EL (cell line): ENCODE measurements around the gene PCED1B.
A peak's percentile ranks its signal among the peaks of the same experiment; 100 is the strongest.
"Not testable (repeated sequence)": the region's sequence is repeated elsewhere in the genome, so short reads cannot be mapped to it uniquely, and the experiment has no call there.

Experiments
- DNase-seq: peaks from one replicate; pipeline ENCODE4 v3.0.0-alpha.2; 2016

PCED1B gene

GRCh38 chr12:47095446-47096236, 16.2 kb downstream of the PCED1B start:
- peak; percentile 91 for DNase-seq

- peak; percentile 41 for DNase-seq
Observed at GRCh38 chr12:47097276-47097896, 18.0 kb downstream of the PCED1B start.

DNA sequence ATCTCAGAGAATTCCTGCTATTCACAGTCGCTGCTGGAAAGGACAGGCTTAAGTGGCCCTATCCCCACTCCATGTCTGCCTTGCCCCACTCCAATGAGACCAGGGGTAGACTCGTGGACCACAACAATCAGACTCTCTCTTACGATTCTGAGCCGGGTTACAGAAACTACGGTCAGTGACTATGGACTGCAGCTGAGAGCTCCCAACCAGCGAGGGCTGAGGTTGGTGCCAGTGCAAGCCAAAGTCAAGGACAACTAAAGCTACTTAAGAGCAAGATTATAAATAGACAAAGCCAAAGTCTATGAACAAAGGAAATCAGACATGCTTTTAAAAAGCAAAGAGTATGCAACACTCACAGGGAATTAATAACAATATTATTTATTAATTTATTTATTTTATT, 18.7 kb downstream of the PCED1B start:
- DNase-seq: no peak

DNA sequence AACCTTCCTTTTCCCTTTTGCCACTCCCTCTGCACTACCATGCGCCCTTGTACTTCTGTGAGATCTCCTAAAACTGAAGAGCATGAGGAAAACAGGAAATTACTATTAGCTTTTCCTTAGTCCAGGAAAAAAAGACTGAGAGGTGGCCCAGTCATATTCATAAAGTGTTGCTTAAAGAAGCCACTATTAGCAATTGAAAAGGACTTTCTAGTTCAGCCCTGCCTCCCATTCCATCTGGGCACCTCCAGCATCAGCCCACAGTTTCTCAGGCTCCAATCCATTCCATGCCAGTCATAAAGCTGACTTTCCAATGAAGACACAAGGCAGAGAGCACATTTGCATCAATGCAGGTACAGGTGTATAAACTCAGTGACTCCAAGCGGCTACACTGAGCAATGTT, 20.2 kb downstream of the PCED1B start:
- DNase-seq: no peak

DNA sequence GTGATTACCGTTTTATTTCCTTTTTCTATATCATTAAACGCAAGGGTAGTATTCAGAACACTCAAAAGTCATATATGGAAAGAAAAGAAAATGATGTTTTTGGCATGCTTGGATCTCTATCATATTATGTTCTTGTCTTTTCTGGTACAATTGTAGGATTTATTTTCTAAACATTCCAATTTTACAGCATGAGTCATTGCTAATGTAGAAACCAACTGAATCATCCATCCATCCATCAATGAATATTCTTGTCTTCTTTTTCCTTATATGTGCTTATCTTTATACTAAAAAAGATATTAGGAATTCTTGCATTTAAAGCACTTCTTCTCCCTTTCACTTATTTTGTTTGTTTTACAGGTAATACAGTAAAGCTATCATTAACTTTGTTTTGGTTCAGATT, 20.7 kb downstream of the PCED1B start:
- DNase-seq: no peak

- no peak for DNase-seq
Observed at GRCh38 chr12:47102406-47102805, 23.0 kb downstream of the PCED1B start.

DNA sequence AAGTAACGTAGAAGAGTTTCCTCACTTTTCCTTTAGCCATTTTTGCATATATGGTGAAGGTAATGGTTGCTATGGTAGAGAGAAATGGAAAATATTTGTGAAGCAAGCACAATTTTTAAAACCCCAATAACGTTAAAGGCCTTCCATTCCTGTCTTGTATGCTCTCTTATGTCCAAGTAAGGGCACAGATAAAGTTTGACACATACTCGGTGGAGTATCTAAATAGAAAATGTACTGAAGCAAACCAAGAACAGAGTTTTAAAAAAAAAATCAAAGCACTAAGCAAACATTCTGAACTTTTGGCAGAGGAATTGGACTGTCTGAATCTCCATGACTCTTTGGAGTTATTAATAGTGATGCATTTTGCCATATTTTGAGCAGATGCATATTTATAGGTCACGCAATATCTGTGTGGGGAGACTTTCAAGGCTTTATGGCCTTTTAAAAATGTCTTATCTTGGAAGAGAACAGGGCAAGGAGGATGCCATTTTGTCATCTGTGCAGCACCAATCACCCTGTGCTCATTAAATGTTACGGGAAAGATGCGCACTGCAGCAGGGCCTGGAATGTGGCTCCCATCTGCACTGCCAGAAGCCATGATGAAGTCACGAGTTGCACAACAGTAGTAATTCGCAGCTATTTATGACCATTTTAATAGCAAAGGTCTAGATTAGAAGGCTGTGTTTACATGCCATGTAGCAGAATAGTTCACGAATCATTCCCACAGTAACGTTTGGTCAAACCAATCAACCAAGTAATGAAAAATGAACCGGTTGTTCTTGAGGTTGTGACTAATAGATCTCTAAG, 23.6 kb downstream of the PCED1B start:
- peak; percentile 84 for DNase-seq

DNA sequence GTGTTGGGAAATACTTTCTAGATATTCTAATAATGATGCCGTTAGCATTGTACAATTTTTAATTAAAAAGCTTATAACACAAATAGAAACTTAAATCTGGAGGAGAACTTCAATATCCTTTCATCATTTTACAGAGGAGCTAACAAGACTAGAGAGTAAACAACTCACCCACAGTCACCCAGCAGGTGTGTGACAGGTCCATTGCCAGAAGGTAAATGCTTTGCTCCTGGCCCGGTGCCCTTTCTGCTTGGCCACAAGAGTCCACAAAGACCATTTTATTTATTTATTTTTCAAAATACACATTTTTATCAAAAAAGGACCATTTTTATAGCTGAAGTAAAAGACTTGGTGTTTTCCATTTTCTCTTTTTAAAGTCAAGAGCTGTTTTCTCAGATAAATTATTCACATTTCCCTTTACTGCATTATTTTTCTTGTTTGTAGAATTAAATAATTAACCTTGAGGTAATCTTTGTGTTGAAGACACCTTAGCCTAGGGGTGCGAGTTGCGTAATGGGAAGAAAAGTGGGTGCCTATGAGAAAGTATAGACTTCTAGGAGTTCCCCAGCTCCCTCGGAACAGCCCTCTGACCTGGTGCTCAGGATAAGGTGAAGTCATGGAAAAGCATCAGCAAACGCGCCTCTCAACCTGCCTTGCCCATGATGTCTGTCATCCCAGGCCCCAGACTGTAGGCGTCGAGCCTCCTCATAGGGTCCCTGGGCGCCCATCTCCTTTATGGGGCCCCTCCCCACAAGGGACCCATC, 26.7 kb downstream of the PCED1B start:
- DNase-seq: no peak

DNA sequence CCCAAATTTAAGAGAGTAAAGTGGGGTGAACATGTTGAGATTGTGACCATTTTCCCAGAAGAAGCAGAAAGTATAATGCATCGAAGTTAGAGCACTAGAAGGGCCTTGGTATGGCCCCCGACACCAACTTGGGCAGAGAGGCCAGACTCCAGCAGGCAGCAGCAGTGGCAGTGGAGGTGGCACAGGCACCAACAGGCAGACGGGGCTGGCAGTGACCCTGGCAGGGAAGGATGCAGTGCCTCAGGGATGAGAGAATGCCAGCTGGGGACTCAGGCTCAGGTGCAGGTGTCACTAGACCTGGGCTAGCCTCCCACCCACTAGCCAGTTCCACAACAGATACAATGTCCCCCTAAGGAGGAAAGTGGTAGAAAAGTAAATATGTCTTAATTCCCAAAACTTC, 28.0 kb downstream of the PCED1B start:
- DNase-seq: no peak

GRCh38 chr12:47107926-47108325, 28.5 kb downstream of the PCED1B start:
- no peak for DNase-seq

GRCh38 chr12:47110011-47110541, 30.7 kb downstream of the PCED1B start:
- no peak for DNase-seq

- DNase-seq: no peak
Observed at GRCh38 chr12:47110718-47111391, 31.4 kb downstream of the PCED1B start.

GRCh38 chr12:47111392-47111778, 32.0 kb downstream of the PCED1B start:
- no peak for DNase-seq

GRCh38 chr12:47111854-47112253, 32.4 kb downstream of the PCED1B start:
- no peak for DNase-seq

DNA sequence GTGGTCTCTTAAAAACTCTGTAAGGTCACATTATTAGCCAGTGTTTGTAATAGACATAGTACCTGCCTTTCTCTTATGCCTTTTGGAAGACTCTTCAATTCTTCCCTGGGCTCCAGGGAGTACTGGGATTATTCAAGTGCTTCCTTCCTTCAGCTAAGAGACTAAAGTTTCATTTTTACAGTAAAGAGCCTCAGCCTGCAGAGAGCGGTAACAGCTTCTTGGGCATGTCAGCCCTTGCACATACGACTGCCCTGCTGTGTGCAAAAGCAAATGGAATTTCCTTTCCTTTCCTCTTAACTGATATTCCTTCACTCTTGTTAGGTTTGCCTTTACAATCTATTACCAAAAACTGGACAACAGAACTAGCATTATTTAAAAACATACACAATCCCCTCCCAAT, 33.3 kb downstream of the PCED1B start:
- no peak for DNase-seq

GRCh38 chr12:47114481-47114892, 35.1 kb downstream of the PCED1B start:
- no peak for DNase-seq

- DNase-seq: not testable (repeated sequence)
Observed at GRCh38 chr12:47117305-47117704, 37.9 kb downstream of the PCED1B start.

GRCh38 chr12:47120736-47121135, 41.3 kb downstream of the PCED1B start:
- DNase-seq: no peak

GRCh38 chr12:47121146-47121545, 41.7 kb downstream of the PCED1B start:
- DNase-seq: peak; percentile 60

- DNase-seq: no peak
Observed at GRCh38 chr12:47122602-47123001, 43.2 kb downstream of the PCED1B start.

GRCh38 chr12:47123730-47124129, 44.3 kb downstream of the PCED1B start:
- DNase-seq: no peak

GRCh38 chr12:47124451-47124850, 45.0 kb downstream of the PCED1B start:
- DNase-seq: peak; percentile 64
